AG09319 (cell line): Measurements from ENCODE around the gene SHB.

Experiments used
- DNase-seq: peaks from one replicate; pipeline ENCODE4 v3.0.0-alpha.2; 2010; ENCODE audit warnings: low read depth; ENCODE audit errors: extremely low read depth
- TF ChIP-seq, protein P1 (sequence below): IDR thresholded peaks from 2 replicates; pipeline ENCODE4 v1.5.1; 2011; ENCODE audit warnings: low read depth, mild to moderate bottlenecking, inconsistent platforms, low read length, moderate library complexity

The SHB gene

DNA sequence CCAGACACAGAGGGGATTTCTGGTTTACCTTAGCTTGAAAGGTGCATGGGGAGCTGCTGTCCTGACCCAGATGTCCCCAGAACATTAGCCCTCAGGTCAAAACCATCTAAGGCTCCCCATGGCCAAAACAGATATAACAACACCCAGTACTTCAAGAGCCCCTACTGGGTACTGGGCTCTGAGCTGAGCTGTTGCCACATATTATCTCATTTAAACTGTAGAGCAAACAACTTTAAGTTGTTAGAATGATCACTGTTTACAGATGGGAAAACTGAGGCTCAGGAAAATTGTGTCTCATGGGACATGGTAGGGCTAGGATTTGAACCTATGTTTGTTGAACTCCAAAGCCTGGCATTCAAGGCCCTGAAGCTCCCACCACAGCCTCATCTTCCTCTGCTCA lies 144.5 kb downstream of the SHB start:
- TF ChIP-seq, protein P1, sequence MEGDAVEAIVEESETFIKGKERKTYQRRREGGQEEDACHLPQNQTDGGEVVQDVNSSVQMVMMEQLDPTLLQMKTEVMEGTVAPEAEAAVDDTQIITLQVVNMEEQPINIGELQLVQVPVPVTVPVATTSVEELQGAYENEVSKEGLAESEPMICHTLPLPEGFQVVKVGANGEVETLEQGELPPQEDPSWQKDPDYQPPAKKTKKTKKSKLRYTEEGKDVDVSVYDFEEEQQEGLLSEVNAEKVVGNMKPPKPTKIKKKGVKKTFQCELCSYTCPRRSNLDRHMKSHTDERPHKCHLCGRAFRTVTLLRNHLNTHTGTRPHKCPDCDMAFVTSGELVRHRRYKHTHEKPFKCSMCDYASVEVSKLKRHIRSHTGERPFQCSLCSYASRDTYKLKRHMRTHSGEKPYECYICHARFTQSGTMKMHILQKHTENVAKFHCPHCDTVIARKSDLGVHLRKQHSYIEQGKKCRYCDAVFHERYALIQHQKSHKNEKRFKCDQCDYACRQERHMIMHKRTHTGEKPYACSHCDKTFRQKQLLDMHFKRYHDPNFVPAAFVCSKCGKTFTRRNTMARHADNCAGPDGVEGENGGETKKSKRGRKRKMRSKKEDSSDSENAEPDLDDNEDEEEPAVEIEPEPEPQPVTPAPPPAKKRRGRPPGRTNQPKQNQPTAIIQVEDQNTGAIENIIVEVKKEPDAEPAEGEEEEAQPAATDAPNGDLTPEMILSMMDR = no peak
- DNase-seq = no peak

DNA sequence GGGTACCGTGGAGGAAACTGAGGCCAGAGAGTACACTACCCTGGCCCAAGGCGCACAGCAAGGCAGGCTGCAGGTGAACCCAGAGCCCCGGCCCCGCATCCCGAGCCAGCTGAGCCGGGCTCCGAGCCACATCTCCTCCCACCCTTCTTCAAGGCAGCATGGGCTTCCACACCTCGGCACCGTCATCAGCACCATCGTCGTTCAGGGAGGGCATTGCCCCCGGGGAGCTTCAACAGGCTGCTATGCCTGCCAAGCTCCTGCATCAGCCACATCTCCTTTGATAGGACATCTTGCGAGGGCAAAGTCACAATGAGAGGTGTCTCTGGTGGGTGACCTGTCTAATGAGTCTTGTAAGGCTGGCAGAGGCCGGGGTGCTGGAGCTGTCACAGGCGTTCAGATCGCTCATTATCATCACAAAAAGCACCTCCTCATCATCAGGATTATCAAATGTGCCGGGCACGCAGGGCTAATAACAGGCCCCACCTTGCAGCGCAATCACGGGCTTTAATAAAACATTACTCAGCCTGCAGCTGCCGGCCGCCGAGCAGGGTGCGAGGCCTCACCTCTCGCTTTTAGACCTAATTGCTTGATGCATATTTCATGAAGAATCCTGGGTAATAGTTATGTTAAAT lies 145.1 kb downstream of the SHB start:
- no peak for DNase-seq
- TF ChIP-seq, protein P1 = no peak

DNA sequence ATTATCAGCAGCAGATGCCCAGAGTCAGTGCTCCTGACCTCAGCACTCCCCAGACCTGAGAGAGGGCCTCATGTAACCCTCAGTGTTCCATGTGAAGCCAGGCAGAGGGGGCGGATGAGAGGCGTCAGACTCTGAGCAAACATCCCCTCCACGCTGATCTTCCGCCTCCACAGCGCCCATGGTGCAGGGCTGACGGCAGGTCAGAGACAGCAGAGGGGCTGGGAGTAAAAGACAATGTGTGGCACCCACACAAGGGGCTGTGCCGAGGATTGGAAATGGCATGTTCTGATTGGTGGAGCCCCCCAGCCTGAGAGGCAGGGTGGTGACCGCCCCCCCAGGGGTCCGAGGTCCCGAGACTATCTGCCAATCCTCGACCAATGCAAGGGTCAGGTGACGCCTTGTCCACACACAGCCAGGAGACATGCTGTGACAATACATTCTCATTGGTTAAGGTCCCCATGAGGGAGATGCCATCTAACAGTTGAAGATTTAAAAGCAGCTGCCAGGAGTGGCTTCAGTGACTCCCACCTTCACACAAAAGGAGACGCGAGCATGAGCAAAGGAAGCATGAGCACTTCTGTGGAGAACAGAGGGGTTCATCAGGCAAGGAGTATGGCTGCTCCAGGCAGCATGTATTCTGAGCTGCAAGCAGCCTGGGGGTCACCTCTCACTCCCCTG lies 145.8 kb downstream of the SHB start:
- TF ChIP-seq, protein P1 = no peak
- DNase-seq = no peak

DNA sequence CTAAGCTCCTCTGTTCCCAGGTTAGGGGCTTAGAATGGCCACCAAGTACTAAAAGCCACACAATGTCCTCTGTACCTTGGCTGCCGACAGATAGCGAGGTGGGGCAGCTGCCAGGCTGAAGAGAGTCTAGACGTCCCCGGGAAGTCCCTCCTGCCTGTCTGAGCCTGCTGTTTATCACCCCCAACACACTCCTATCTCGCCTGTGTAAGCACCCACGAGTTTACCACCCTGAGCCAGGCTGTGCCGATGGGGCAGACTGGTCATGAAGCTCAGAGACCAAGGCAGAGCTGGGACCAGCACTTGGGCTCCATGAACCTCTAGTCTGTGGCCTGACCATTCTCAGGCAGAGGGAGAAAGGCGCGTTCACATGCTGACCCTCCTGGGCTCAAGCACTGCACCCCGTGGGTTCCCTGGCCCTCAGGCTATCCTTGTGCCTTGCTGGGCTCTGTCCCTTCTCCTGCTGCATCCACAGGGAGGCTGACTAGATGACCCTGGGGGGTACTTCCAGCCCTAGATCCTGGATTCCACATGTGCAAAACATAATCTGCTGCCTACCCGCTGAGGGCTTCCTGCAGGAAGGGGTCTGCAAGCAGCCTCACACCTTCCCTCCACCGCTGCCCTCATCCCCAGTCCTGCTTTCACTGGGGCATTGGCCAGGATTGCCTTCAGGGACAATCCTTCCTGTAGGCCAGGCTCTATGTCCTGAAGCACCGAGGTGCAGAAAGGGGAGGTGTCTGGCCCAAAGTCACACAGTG lies 146.5 kb downstream of the SHB start:
- TF ChIP-seq, protein P1 = no peak
- DNase-seq = no peak

DNA sequence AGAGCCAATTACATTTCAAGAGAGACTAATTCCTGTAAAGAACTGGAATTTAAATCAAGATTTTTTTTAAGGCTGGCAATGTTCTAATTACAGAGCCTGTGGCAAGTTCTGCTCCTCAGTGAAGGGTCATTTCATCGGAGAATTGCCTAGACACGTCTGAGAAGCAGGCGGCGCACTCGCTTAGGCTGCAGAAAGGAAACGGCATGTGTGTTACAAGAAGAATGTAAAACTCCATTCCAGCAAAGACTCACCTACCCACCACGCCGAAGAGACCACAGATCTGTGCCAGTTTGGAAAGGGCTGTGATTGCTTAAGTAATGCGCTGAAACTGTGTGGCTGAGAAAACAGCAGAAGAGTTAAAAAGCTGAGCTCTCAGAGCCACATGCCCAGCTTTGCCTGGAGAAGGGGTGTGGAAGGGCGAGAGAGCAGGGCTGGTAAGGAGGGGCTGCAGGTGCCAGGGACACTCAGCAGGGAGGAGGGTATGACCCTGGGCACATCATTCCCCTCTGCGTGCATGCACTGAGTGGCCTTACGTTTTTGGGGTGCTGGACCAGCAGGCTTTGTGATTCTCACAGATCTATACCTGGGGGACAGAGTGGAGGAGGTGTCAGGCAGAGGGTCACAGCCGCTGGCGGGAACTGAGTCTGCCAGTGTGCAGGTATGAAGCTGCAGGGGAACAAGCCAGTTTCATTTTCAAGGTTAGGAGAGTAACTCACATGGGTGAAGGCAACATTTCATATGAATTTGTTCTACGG lies 147.3 kb downstream of the SHB start:
- TF ChIP-seq, protein P1 = no peak; the same call in 1 of the 2 replicates

DNA sequence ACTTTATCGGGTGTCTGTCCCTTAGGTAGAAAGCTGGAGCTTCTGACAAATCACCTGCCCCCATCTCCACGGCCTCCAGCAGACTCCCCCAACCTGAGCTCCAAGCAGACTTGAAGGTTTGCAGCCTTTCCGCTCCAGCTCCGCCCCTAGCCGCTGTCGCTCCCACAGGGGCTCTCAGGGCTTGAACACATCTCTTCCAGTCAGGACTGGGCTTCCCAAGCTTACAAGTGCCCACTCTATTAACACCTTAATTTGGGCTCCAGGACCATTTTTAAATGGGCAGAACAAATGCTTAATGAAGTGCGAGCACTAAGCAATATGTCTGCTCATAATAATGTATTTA lies 147.9 kb downstream of the SHB start:
- DNase-seq = no peak
- TF ChIP-seq, protein P1 = no peak

More for the DNA sequence above, 147.3 kb downstream of the SHB start:
- no peak for DNase-seq
